NCI-H526 (cell line): Measurements from ENCODE around the gene SYT3.
"Not testable (repeated sequence)": the region's sequence is repeated elsewhere in the genome, so short reads cannot be mapped to it uniquely, and the experiment has no call there.

Experiments used
- DNase-seq, 2 experiments: peaks; one replicate each; lab custom pipeline; 2025; lab: John Stamatoyannopoulos, UW

SYT3 gene

DNA sequence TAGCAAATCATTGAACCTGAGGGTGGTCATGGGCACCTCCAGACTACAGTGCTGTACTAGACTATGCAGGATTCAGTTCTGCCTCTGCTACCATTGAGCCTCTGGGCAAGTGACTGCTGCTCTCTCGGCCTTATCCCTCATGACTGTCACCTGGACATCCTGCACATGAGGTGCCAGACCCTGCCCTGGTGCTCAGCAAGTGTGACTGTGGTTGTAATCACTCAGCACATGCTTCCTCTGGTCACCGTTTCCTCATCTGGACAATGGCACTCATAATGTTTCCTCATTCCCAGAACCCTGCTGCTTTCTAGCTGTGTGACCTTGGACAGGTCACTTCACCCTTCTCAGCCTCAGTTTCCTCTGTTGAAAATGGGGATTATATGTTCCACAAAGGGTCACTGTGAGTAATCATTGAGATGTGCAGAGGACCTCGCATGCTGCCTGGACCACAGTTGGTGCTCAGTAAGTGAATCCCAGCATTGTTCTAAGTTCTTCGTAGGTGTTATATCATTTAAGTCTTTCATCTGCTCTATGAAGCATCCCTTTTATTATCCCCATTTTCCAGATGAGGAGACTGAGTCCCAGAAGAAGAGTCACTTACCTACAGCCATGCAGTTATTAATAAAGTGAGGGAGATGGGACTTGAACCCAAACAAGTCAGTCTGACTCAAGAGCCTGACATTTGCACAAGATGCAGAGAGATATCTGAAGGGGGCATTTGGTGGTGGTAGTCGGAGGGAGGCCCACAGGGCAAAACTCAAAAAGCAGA lies 3.2 kb downstream of the SYT3 start:
- no peak for DNase-seq

DNA sequence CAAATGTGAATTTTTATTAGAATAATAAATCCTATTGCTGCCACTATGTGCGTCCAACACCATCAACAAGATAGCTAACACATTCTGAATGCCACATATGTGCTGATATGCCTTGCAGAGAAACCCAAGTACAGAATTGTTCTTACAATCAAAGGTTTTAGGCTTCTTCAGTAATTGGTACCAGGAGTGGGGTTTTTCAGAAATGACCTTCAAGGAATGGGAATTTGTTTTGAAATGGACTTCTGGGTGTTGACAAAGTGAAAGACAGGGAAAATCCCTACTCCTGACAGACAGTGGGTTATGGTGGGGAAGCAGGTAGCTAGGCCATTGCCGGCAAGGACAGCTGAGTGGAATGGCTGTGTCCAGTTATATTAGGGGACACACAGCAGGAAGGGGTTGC lies 5.7 kb downstream of the SYT3 start:
- DNase-seq = no peak

DNA sequence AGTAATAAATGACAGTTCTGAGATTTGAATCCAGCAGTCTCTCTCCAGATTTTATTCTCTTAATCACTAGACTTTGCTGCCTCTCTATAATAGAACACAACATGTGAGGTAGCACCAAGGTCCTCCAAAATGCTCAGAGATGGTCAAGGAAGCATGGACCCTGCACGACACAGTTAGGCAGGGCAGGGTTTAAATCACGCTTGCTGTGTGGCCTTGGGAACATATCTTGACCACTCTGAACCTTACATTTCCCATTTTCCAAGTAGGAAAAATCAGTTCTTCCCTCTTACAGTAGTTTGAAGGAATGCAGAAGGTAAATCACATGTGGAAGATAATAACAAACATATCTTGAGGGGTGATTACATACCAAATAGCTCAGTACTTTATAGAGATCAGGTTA lies 6.3 kb downstream of the SYT3 start:
- DNase-seq = no peak

DNA sequence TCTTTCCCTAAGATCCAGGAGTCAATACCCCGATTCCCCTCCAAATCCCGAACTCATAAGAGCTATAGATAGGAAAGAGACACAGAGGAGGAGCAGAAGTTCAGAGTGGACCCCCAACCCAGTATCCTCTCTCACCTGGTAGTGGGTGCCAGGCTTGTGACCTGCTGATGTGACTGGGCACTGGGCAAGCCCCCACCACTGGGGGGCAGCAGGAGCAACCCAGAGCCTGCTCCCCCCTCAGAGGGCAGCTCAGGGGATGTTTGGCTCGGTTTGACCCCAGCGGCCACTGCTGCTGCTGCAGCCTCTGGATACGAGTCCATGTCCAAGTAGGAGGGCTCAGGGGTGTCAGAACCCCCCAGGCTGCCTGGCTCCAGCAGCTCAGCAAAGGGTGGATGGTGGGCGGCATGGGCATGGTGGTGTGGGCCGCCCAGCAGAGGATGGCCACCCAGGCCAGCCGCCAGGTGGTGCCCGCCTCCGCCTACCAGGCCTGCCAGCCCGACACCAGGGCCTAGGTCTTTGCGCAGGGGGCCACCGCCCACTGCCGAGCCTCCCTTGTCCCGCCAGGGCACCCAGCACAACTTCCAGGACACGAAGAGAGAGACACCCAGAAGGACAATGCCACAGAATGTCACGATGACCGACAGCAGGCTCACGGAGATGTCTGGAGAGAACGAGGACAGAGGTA lies 7.4 kb downstream of the SYT3 start:
- DNase-seq = no peak

DNA sequence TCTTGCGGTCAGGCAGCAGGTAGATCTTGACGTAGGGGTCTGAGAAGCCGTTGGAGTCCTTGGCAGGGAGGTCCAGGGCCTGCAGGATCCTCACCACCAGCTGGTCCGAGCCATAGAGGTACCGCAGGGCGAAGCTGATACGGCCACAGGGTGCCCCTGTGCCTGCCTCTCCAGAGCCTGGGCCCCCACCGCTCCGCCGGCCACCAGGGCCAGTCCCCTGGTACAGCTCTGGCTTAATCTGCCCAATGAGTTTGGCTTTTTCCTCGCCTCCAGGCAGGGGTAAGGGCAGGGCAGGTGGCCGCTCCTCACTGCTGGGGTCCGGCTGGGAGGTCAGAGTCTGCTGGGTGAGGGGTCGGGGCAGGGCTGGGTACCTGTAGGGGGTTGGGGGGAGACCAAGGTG lies 9.9 kb downstream of the SYT3 start:
- no peak for DNase-seq

DNA sequence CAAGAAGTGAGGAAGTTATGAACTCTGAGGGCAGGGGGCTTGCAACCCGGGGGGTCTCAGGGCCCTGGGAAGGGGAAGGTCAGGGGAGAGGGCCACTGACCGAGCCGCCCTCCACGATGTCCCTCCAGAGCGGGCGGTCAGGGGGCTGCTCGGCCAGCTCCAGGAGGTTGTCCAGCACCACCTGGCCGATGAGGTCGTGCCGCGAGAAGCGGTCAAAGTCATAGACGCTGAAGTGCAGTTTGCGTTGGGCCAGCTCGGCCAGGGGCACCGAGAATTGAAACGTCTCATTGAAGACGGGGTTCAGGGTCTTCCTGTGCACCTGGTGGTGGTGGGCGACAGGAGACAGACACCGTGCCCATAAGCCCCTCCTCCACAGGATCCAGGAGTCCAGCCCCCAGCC lies 10.5 kb downstream of the SYT3 start:
- DNase-seq = no peak

DNA sequence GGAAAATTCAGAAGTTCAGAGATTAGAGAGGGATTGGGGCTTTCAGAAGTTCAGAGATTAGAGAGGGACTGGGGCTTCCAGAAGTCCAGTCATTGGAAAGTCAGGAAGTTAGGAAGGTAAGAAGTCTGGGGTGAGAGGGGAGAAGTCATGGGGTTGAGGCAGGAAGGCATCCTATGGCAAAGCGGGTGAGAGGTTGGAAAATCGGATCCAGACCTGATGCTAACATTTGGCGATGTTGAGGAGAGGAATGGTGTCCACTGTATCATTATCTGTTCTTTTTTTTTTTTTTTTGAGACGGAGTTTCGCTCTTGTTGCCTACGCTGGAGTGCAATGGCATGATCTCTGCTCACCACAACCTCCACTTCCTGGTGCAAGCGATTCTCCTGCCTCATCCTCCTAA lies 11.1 kb downstream of the SYT3 start:
- no peak for DNase-seq

DNA sequence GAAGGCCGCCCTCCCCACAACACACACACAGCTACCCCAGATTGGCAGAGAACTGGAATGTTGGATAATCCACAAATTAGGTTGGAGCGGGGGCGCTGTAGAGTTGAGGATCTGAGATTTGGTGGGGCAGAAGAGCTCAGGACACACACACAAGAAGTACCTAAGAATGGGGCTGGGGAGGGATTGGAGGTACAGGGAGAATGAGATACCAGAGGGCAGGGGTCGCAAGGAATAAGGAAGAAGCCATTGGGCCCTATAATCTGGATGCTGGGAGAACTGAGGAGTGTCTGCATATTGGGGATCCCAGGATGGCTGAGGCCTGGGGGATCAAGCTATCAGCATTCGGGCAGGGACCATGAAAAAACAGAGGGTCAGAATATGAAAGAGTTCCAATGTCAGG lies 11.5 kb downstream of the SYT3 start:
- no peak for DNase-seq

DNA sequence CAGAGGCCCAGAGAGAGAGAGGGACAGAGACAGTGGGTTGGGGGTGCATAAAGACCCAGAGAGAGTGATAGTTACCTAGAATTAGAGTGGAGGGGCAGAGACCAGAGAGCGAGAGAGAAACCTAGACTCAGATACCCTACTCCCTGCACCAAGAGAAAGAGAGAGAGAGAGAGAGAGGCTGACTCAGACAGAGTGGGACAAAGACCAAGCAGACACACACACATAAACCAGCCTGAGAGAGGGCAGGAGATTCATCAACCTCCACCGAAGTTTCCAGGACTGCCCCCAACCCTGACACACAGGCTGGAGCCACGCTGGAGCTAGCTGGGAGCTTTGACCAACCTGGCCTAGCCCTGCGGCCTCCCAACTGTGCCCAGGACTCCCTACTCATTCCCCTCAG lies 12.9 kb downstream of the SYT3 start:
- DNase-seq = no peak

DNA sequence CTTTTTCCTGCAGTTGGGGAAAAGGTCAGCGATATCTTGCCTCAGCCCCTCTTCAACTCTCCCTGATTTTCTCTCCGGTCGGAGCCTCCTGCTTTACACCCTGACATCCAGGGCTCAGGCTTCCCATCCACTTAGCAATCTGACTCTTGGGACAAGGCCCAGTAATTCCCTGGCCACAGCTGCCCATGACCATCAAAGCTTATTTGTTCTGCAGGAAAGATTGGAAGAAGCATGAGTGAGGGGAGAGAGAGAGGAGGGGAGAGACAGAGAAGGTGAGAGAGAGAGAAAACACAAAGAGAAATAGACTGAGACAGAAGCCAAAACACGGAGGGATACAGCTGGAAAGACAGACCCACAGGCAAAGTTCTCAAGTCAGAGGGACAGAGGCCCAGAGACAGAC lies 13.7 kb downstream of the SYT3 start:
- DNase-seq = no peak

DNA sequence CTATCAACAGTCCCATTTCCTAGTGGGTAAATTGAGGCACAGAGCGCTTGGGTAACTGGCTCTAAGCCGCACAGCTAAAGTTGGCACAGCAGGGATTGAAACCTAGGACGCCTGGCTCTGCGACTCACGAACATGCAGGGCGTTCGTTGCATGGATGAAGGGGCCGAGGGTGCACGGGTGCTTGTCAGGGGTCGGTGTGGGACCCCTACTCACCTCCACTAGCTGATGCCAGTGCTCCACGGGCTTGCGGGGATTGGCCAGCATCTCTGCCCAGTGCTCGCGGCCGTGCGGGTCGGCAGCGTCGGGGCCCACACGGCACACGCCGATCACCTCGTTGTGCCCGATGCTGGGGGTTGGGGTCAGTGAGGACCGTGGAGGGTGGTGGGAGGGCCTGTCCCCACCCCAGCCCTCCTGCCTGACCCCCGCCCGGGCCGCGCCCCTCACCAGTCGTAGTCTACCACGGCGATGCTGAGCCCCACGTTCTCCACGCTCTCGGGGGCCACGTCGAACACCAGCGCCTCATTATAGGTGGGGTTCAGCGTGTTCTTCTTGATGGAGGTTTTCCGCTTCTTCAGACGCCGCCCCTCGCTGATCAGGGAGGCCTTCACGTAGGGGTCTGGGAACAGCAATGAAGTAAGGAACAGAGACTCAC lies 14.6 kb downstream of the SYT3 start:
- no peak for DNase-seq

DNA sequence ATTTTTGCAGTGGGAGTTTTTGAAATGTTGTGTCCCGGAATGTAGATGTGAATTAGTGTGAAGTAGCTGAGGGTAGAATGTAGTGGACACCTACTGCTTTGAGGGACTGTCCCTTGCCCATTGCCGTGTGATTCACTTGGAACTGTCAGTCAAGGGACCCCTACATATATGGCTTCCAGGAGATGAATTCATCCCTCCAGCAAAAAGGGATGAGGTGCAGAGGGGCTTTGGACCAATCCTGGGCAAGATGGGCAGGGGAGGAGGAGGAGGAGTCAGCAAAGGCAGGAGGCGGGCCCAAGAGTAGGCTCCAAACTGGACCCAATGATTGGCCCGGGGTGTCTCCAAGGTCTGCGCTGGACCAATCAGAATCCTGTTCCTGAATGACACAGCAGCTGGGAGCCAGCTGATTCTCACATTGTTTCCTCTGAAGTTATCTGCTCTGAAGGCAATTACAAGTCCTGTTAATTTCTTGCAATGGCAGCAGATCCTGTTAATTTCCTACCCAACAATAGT lies 19.2 kb downstream of the SYT3 start:
- not testable (repeated sequence) for DNase-seq

DNA sequence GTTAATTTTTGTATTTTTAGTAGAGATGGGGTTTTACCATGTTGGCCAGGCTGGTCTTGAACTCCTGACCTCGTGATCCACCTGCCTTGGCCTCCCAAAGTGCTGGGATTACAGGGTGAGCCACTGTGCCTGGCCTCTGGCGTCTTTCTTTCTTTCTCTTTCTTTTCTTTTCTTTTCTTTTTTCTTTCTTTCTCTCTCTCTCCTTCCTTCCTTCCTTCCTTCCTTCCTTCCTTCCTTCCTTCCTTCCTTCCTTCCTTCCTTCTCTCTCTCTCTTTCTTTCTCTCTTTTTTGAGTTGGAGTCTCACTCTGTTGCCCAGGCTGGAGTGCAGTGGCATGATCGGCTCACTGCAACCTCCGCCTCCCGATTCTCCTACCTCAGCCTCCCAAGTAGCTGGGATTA lies 20.5 kb downstream of the SYT3 start:
- not testable (repeated sequence) for DNase-seq

DNA sequence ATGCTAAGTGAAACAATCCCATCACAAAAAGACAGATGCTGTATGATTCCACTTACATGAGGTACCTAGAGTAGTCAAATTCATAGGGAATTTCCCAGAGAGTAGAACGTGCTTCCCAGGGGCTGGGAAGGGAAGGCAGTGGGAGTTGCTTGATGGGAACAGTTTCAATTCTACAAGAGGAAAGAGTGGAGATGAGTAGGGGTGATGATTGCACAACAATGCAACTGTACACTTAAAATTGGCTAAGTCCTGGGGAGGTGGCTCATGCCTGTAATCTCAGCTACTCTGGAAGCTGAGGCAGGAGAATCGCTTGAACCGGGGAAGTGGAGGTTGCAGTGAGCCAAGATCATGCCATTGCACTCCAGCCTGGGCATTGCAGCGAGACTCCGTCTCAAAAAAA lies 21.3 kb downstream of the SYT3 start:
- DNase-seq = not testable (repeated sequence)

DNA sequence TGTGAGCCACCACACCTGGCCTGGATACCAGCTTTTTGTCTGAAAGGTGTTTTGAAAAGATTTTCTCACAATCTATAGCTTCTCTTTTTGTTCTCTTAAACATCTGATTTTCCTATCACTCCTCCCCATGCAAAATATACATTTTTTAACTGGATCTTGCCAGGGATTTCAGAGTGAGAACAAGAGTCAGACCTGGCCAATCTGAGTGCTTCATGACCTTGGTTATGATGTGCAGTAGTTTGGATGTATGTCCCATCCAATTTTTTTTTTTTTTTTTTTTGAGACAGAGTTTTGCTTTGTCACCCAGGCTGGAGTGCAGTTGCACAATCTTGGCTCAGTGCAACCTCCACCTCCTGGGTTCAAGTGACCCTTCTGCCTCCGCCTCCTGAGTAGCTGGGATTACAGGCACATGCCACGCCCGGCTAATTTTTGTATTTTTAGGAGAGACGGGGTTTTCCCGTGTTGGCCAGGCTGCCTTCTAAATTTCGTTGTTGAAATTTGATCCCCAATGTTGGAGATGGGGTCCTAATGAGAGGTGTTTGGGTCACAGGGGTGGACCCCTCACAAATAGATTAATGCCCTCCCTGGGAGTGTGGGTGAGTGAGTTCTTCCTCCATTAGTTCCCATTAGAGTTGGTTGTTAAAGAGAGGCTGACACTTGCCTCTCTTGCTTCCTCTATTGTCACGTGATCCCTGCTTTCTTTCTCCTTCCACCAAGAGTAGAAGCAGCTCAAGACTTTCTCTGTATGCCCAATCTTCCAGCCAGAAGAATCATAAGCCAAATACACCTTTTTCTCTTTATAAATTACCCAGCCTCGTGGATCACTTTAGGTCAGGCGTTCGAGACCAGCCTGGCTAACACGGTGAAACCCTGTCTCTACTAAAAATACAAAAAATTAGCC lies 26.9 kb downstream of the SYT3 start:
- DNase-seq = not testable (repeated sequence)

DNA sequence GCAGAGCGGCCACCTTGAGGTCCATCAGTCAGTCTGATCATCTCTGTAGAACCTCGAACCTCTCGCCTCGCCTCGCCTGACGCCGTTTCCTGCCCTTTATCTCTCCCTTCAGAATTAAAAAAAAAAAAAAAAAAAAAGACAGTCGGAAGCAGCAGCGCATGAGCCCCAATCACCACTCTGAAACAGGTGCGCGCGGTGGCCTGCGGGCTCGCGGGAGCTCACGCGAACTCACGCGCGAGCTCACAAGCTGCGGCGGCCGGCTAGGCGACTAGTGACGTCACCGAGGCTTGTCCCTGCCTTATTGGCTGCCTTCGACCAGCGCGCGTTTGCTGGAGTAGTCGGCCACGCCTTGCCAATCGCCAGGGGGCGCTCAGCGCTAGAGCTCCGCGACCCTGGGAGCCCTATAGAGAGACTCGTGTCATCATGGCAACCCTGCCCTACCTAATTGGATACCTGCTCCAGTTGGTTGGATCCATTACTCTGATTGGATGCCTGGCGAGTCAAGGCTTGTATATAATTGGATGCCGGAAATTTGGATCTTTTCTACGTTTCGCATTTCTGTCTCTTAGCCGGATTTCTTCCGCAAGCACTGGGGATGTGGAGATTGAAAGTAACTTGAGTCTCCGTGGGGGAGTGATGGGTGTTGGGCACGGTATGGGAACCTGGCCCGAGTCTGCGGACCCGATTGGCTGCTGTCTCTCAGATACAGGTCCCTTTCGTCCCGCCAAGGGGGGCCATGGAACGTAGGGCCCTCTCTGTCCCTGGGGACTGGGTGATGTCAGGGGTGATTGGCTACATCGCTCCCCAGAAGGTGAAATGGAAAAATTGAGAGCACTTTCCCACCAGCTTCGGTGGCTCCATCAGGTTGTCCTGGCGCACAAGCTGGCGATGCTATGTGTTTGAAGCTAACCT lies 31.6 kb downstream of the SYT3 start:
- peak in 1 of 2 experiments; percentile 67 for DNase-seq

DNA sequence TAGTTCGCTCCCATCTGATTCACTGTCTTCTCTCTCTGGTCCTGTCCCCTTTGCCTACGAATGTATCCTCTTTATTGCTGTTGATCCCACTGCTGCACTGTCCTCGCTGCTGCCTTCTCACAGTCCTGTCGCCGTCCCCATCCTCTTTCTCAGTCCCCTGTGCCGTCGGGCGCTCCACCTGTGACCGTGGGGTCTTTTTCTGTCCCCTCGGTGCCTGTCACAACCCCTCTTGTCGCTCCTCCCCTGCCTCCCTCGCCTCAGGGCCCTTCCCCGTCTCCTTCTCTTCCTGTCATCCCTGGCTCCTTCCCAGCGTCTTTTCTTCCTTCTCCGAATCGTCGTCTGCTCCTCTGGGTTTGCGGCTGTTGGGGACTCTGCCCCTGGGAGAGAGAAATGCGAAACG lies 32.3 kb downstream of the SYT3 start:
- no peak for DNase-seq

DNA sequence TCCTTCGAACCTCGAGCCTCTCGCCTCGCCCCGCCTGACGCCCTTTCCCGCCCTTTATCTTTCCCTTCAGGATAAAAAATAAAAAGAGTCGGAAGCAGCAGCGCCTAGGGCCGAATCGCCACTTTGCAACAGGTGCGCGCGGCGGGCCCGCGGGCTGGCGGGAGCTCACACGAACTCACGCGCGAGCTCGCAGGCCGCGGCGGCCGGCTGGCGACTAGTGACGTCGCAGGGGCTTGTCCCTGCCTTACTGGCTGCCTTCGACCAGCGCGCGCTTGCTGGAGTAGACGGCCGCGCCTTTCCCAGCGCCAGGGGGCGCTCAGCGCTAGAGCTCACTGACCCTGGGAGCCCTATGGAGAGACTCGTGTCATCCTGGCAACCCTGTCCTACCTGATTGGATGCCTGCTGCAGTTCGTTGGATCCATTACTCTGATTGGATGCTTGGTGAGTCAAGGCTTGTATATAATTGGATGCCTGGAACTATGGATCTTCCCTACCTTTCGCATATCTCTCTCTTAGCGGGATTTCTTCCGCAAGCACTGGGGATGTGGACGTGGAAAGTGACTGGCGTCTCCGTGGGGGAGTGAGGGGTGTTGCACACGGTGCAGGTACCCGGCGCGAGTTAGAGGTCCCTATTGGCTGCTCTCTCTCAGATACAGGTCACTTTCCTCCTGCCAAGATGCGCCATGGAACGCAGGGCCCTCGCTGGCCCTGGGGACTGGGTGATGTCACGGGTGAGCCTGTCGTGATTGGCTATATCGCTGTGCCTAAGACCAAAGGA lies 33.4 kb downstream of the SYT3 start:
- not testable (repeated sequence) for DNase-seq

DNA sequence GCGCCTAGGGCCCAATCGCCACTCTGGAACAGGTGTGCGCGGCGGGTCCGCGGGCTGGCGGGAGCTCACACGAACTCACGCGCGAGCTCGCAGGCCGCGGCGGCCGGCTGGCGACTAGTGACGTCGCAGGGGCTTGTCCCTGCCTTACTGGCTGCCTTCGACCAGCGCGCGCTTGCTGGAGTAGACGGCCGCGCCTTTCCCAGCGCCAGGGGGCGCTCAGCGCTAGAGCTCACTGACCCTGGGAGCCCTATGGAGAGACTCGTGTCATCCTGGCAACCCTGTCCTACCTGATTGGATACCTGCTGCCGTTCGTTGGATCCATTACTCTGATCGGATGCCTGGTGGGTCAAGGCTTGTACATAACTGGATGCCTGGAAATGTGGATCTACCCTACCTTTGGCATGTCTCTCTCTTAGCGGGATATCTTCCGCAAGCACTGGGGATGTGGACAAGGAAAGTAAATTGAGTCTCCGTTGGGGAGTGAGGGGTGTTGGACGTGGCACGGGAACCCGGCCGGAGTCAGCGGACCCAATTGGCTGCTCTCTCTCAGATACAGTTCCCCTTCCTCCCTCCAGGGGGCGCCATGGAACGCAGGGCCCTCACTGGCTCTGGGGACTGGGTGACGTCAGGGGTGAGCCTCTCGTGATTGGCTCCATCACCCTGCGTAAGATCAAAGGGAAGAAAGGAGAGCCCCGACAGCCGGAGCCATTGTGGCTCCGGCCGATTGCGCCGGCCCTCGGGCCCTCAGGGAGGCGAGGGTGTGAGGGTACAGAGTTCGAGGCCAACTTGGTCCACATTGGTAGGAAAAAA lies 35.2 kb downstream of the SYT3 start:
- not testable (repeated sequence) for DNase-seq
